ENCODE results near the gene ONECUT3.

DNA sequence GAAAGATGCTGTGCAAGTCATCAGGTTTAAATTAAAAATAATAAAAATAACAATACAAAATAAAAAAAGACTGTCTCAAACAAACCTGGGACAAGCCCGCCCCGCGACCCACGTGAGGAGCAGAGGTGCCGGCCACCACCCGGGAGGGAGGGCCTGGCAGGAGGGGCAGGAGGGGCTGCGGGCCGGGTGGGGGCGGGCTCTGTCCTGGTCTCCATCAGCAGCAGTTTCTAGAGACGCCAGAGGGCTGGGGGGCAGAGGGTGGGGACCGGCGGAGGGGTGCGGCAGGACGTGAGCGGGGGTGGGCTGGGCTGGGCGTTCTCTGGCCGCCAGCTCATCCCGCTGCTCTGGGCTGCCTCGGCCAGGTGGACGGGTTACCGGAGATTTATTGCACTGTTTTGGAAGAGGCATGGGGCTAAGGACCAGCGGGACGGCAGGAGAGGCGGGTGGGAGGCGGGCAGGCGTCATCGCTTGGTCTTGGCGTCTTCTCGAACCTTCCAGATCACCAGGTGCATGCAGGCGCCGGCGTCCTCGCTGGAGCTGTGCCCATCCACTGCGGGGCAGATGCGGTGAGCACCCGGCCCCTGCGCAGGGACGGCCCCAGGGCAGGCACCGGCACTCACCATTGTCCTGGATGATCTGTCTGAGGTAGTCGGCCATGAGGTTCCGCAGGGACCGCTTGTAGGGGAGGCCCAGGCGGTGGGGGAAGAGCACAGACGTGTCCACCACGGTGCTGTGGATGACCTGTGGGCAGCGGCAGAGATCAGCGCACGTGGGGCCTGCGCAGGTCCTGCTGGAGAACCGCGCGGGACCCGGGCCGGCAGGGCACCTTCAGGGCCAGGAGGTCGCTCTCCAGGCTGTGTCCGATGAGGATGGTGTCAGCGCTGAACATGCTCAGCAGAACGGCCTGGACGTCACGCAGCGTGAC lies 62.6 kb downstream of the ONECUT3 start:
- TF ChIP-seq, protein P1, sequence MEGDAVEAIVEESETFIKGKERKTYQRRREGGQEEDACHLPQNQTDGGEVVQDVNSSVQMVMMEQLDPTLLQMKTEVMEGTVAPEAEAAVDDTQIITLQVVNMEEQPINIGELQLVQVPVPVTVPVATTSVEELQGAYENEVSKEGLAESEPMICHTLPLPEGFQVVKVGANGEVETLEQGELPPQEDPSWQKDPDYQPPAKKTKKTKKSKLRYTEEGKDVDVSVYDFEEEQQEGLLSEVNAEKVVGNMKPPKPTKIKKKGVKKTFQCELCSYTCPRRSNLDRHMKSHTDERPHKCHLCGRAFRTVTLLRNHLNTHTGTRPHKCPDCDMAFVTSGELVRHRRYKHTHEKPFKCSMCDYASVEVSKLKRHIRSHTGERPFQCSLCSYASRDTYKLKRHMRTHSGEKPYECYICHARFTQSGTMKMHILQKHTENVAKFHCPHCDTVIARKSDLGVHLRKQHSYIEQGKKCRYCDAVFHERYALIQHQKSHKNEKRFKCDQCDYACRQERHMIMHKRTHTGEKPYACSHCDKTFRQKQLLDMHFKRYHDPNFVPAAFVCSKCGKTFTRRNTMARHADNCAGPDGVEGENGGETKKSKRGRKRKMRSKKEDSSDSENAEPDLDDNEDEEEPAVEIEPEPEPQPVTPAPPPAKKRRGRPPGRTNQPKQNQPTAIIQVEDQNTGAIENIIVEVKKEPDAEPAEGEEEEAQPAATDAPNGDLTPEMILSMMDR (conservative IDR thresholded peaks at IDR 0.05; ENCODE audit: low read depth, low read length): no peak
- TF ChIP-seq EZH2 (IDR thresholded peaks at IDR 0.05; ENCODE audit: borderline replicate concordance, low read depth, low read length, poor library complexity, severe bottlenecking): no peak
